HG03575 (cell line): ENCODE results near the gene UCN2.
"Not testable (repeated sequence)": the region's sequence is repeated elsewhere in the genome, so short reads cannot be mapped to it uniquely, and the experiment has no call there.

Experiments used
- ATAC-seq: cut with Tn5 transposase; IDR thresholded peaks from one replicate; pipeline ENCODE4 v1.9.1; 2021; ENCODE audit not compliant: unreplicated experiment, insufficient number of reproducible peaks, low FRiP score; ENCODE audit errors: extremely low read depth

Gene UCN2

GRCh38 chr3:48565591-48566400 is 2.2 kb upstream of the UCN2 start:
- no peak for ATAC-seq

- no peak for ATAC-seq
Observed at GRCh38 chr3:48565186-48565585, 1.6 kb upstream of the UCN2 start.

GRCh38 chr3:48564667-48565066 is 1.1 kb upstream of the UCN2 start:
- ATAC-seq, result no peak

GRCh38 chr3:48564022-48564421 is 441 bp upstream of the UCN2 start:
- ATAC-seq, result no peak

GRCh38 chr3:48562367-48563095 is 1.1 kb downstream of the UCN2 start:
- ATAC-seq, result no peak

GRCh38 chr3:48561045-48561736 is 2.4 kb downstream of the UCN2 start:
- ATAC-seq, result no peak

- no peak for ATAC-seq
Observed at GRCh38 chr3:48560648-48561018, 2.9 kb downstream of the UCN2 start.

- ATAC-seq, result no peak
Observed at GRCh38 chr3:48558493-48559134, 5.0 kb downstream of the UCN2 start.

- ATAC-seq, result peak; percentile 66
Observed at GRCh38 chr3:48556796-48557626, 6.6 kb downstream of the UCN2 start, which contains the start of gene PFKFB4. Gene PFKFB4, minus strand, starts transcription at chr3:48556803. Its CDS starts 26 bp downstream, at chr3:48556777.

- ATAC-seq, result no peak
Observed at GRCh38 chr3:48555949-48556795, 7.4 kb downstream of the UCN2 start.

GRCh38 chr3:48555231-48555948 is 8.2 kb downstream of the UCN2 start:
- no peak for ATAC-seq

GRCh38 chr3:48553886-48554845 is 9.4 kb downstream of the UCN2 start:
- no peak for ATAC-seq

- ATAC-seq, result no peak
Observed at GRCh38 chr3:48553361-48553760, 10.2 kb downstream of the UCN2 start.

GRCh38 chr3:48552111-48552951 is 11.2 kb downstream of the UCN2 start:
- no peak for ATAC-seq

GRCh38 chr3:48551651-48552050 is 11.9 kb downstream of the UCN2 start:
- not testable (repeated sequence) for ATAC-seq
